GM12878 (cell line): ENCODE results near the gene TDRKH. TPM values are rescaled to one million over a fixed set of nuclear protein-coding genes. Genes with fewer than 3 reads are reported as not detected.

Experiments
- ATAC-seq: fragments of 200-7000 bp; cut with Tn5 transposase; 3 replicates; pipeline ENCODE4 v1.9.1; 2020; ENCODE audit warnings: mild to moderate bottlenecking, moderate library complexity
- BruUV-seq: library from RNA; stranded (reverse); fragments of 400-500 nt; replicated peaks from 2 replicates; lab custom pipeline; 2021; lab: Mats Ljungman, UMichigan
- CTCF ChIA-PET: fragments of 300-600 bp; sonication (Branson Sonifier 250); formaldehyde crosslinking; extraction: SDS; loops from one replicate; lab custom pipeline; 2021; ENCODE audit warnings: inconsistent platforms; lab: Yijun Ruan, JAX
- POLR2A ChIA-PET: fragments of 350-600 bp; formaldehyde crosslinking; extraction: SDS; loops from one replicate; lab custom pipeline; 2021; ENCODE audit warnings: inconsistent platforms; lab: Charles Lee
- RAD21 ChIA-PET: fragments of 300-600 bp; sonication (Branson Sonifier 250); formaldehyde crosslinking; loops from one replicate; lab custom pipeline; 2023; ENCODE audit warnings: antibody characterized with exemption; ENCODE audit not compliant: unreplicated experiment; lab: Charles Lee
- SMC1A ChIA-PET: fragments of 300-600 bp; sonication (Branson Sonifier 250); formaldehyde crosslinking; loops from one replicate; lab custom pipeline; 2023; ENCODE audit not compliant: unreplicated experiment, uncharacterized antibody; lab: Charles Lee
- DNase-seq: peaks from one replicate; pipeline ENCODE4 v3.0.0-alpha.2; 2011; ENCODE audit warnings: low read depth, low spot score
- FAIRE-seq: peaks from 3 replicates; lab custom pipeline; 2011; peaks lifted over from hg19 to GRCh38; lab: Jason Lieb, UNC
- H2AFZ ChIP-seq: 2 replicates; pipeline ENCODE4 v1.6.0; 2011; ENCODE audit warnings: low read depth, low read length, control low read depth; ENCODE audit not compliant: control insufficient read depth
- H3K27ac ChIP-seq: 2 replicates; pipeline ENCODE4 v1.5.1; 2011; ENCODE audit warnings: control low read depth; ENCODE audit not compliant: control insufficient read depth, insufficient read depth
- H3K27me3 ChIP-seq, 2 experiments: replicated peaks in 1 of 2; 2 replicates each; pipeline versions ENCODE4 v1.6.0 to v1.6.1; 2011; ENCODE audit warnings: low read length in 1 of 2; ENCODE audit not compliant: control insufficient read depth in 2 of 2, insufficient read depth in 2 of 2
- H3K36me3 ChIP-seq, 2 experiments: 2 replicates each; pipeline ENCODE4 v1.5.1; 2011; ENCODE audit warnings: low read length in 1 of 2; ENCODE audit not compliant: control insufficient read depth in 2 of 2, insufficient read depth in 2 of 2
- H3K4me1 ChIP-seq: 2 replicates; pipeline ENCODE4 v1.6.1; 2011; ENCODE audit warnings: mild to moderate bottlenecking, low read length, moderate library complexity, mixed read lengths; ENCODE audit not compliant: control insufficient read depth, insufficient read depth
- H3K4me2 ChIP-seq: 2 replicates; pipeline ENCODE4 v1.6.0; 2011; ENCODE audit warnings: control low read depth; ENCODE audit not compliant: control insufficient read depth, insufficient read depth
- H3K4me3 ChIP-seq: fragments of 200-600 bp; sonication (generic); 2 replicates; pipeline ENCODE4 v1.5.1; 2016
- H3K79me2 ChIP-seq: 2 replicates; pipeline ENCODE4 v1.6.0; 2011; ENCODE audit warnings: low read length; ENCODE audit not compliant: control insufficient read depth, insufficient read depth
- H3K9ac ChIP-seq: 2 replicates; pipeline ENCODE4 v1.8.0; 2011; ENCODE audit warnings: low read length, control low read depth, mixed read lengths; ENCODE audit not compliant: control insufficient read depth, insufficient read depth
- H3K9me3 ChIP-seq: replicated peaks from 3 replicates; pipeline ENCODE4 v1.5.1; 2011; ENCODE audit warnings: mild to moderate bottlenecking, low read length; ENCODE audit not compliant: control insufficient read depth, insufficient read depth
- H4K20me1 ChIP-seq: 2 replicates; pipeline ENCODE4 v1.6.0; 2011; ENCODE audit not compliant: control insufficient read depth, insufficient read depth
- BACH1 ChIP-seq: fragments of 450-650 bp; IDR thresholded peaks from 2 replicates; pipeline ENCODE4 v1.6.1; 2017; ENCODE audit warnings: mild to moderate bottlenecking, borderline replicate concordance
- HDGF ChIP-seq: fragments of 450-650 bp; IDR thresholded peaks from 2 replicates; pipeline ENCODE4 v1.6.1; 2016; ENCODE audit warnings: antibody characterized with exemption
- JUND ChIP-seq: IDR thresholded peaks from 2 replicates; pipeline ENCODE4 v1.6.1; 2012; ENCODE audit warnings: low read depth, mild to moderate bottlenecking, low read length, improper control_type of control experiment, moderate library complexity
- NBN ChIP-seq: fragments of 450-650 bp; IDR thresholded peaks from 2 replicates; pipeline ENCODE4 v1.6.1; 2016
- NFXL1 ChIP-seq: fragments of 450-650 bp; IDR thresholded peaks from 2 replicates; pipeline ENCODE4 v1.6.1; 2017; ENCODE audit warnings: antibody characterized with exemption, mild to moderate bottlenecking, borderline replicate concordance
- NFYA ChIP-seq: IDR thresholded peaks from 2 replicates; pipeline ENCODE4 v1.6.1; 2011; ENCODE audit warnings: low read depth, mild to moderate bottlenecking, low read length, improper control_type of control experiment, borderline replicate concordance
- NR2C2 ChIP-seq: IDR thresholded peaks from 2 replicates; pipeline ENCODE4 v1.6.1; 2011; ENCODE audit warnings: borderline replicate concordance, low read depth; ENCODE audit not compliant: control insufficient read depth, insufficient read length
- POLR2AphosphoS5 ChIP-seq: IDR thresholded peaks from 2 replicates; pipeline ENCODE4 v1.6.1; 2011; ENCODE audit warnings: mild to moderate bottlenecking, low read length, inconsistent platforms
- RAD21 ChIP-seq: IDR thresholded peaks from 2 replicates; pipeline ENCODE4 v1.6.1; 2011; ENCODE audit warnings: mild to moderate bottlenecking, low read depth, low read length, moderate library complexity; ENCODE audit not compliant: insufficient read depth
- RELB ChIP-seq: fragments of 450-650 bp; IDR thresholded peaks from 2 replicates; pipeline ENCODE4 v1.6.1; 2017; ENCODE audit warnings: low read depth, mild to moderate bottlenecking, moderate library complexity
- SRF ChIP-seq, 2 experiments: IDR thresholded peaks; 2 replicates each; pipeline ENCODE4 v1.6.1; 2011; ENCODE audit warnings: low read depth in 2 of 2, low read length in 2 of 2, mild to moderate bottlenecking in 1 of 2, moderate library complexity in 1 of 2
- TAF1 ChIP-seq: IDR thresholded peaks from 2 replicates; pipeline ENCODE4 v1.6.1; 2011; ENCODE audit warnings: mild to moderate bottlenecking, low read depth, low read length, borderline replicate concordance
- TCF3 ChIP-seq: IDR thresholded peaks from 2 replicates; pipeline ENCODE4 v1.6.1; 2012; ENCODE audit warnings: low read depth, mild to moderate bottlenecking, low read length, borderline replicate concordance; ENCODE audit not compliant: insufficient read depth
- WRNIP1 ChIP-seq: IDR thresholded peaks from 2 replicates; pipeline ENCODE4 v1.6.1; 2011; ENCODE audit warnings: low read depth, low read length, improper control_type of control experiment, borderline replicate concordance
- ZBTB40 ChIP-seq: fragments of 450-650 bp; IDR thresholded peaks from 2 replicates; pipeline ENCODE4 v1.6.1; 2016; ENCODE audit warnings: mild to moderate bottlenecking, moderate library complexity, borderline replicate concordance
- WGBS: methylation state at CpG from one replicate; pipeline ENCODE4 v1.1.6; 2016; ENCODE audit warnings: low lambda C conversion rate; ENCODE audit not compliant: insufficient replicate concordance, insufficient coverage; ENCODE audit errors: missing lambda C conversion rate; 5-methylcytosine and 5-hydroxymethylcytosine counted together
- in situ Hi-C: fragments of 300-500 bp; cut with MboI; formaldehyde crosslinking; loops from 9 replicates; pipeline ENCODE4 v1.14.3; 2018; ENCODE audit warnings: mixed read lengths
- intact Hi-C: fragments of 100-400 bp; cut with micrococcal nuclease; formaldehyde crosslinking; loops from one replicate; pipeline ENCODE4 v1.14.2; 2022; ENCODE audit not compliant: unreplicated experiment
- polyA plus RNA-seq, 11 experiments: library from polyadenylated mRNA; depleted of rRNA in 4 of 11; unstranded in 6 of 11; stranded (reverse) in 5 of 11; fragments of >200 nt; fragmentation: Nextera tagmentation in 4 of 11; fragmentation: Illumina TruSeq in 1 of 11; extraction: Ambion mirVana in 4 of 11; extraction: Trizol in 1 of 11; gene quantifications; 1 replicate in 1 of 11; 2 replicates in 10 of 11; pipeline versions ENCODE4 v1.2.1 to v1.2.3, GENCODE V29; 2011 to 2016; ENCODE audit warnings: inconsistent platforms in 2 of 11, missing spikeins in 2 of 11, low read depth in 1 of 11
- total RNA-seq, 4 experiments: library from RNA; depleted of rRNA in 3 of 4; stranded (reverse); fragments of >200 nt in 3 of 4; fragmentation: Illumina TruSeq in 1 of 4; extraction: Trizol in 1 of 4; gene quantifications; 2 replicates each; pipeline versions ENCODE4 v1.2.1 to v1.2.3, GENCODE V29; 2013 to 2021

Gene TDRKH
- total and polyA plus RNA-seq, 10 of the 15 experiments (the other 5 are each of a cell fraction or from before 2014, with no cell fraction given): 1.3 to 8.4 (median 2.9) TPM

GRCh38 chr1:151839457-151840403, 49.4 kb upstream of the TDRKH start, which contains the start of gene C2CD4D:
C2CD4D (minus strand) TSS chr1:151839820; CDS start chr1:151838989, 831 bp downstream.
- DNase-seq (peak; percentile 9), ATAC-seq (peak; percentile 84), FAIRE-seq (no peak)
- H3K79me2 ChIP-seq: no peaks in the 10 kb centered on the region
- ChIA-PET SMC1A (interaction anchor here (0.7 to 2.1 kb wide), 13 partner anchors 9 to 395 kb away, joined by 3 to 8 read pairs (median 4); partner anchors contain the start of genes THEM4 and THEM5), POLR2A (interaction anchor here (0.6 to 2.0 kb wide), 7 partner anchors 9 to 491 kb away, joined by 3 to 9 read pairs (median 6); partner anchors contain the start of genes RIIAD1 and THEM4), RAD21 (interaction anchor here (0.9 to 2.3 kb wide), 7 partner anchors 19 to 380 kb away, joined by 3 to 10 read pairs (median 4); partner anchors contain the start of gene POGZ), CTCF (interaction anchor here (0.6 to 1.6 kb wide), 11 partner anchors 10 to 683 kb away, joined by 3 to 4 read pairs (median 3); partner anchors contain the start of genes THEM5, TNFAIP8L2 and VPS72)
- H3K27ac ChIP-seq: peak within 1 kb of the TSS; percentile 26; the same call in 1 of the 2 replicates
- intact Hi-C loops (loop anchor here (5.0 to 10.0 kb wide), 2 partner anchors 125 to 147 kb away; partner anchors contain the start of gene CELF3), in situ Hi-C loops (loop anchor here (5.0 to 10.0 kb wide), 3 partner anchors 247 to 545 kb away; no protein-coding TSS in a partner anchor)
- BruUV-seq: no TSS peak
- peak within 1 kb of the TSS; percentile 69 for H2AFZ ChIP-seq
- no peaks in the 10 kb centered on the region for H3K36me3 ChIP-seq
- peaks cover 10% of the 10 kb centered on the region; the same call in 1 of the 2 replicates for H3K4me1 ChIP-seq
- peaks cover 0 to 8% of the 10 kb centered on the region in 2 experiments for H3K27me3 ChIP-seq
- H3K9me3 ChIP-seq: no peaks in the 10 kb centered on the region
- H3K4me2 ChIP-seq: peak within 1 kb of the TSS; percentile 80
- H4K20me1 ChIP-seq: peaks cover 5% of the 10 kb centered on the region; the same call in 1 of the 2 replicates
- peak within 1 kb of the TSS; percentile 42; the same call in 1 of the 2 replicates for H3K4me3 ChIP-seq
- 13% methylated on average over 47 of the region's 47 CpGs for WGBS
- H3K9ac ChIP-seq: peak within 1 kb of the TSS; percentile 15
- 0 out of 2 replicates have a peak, but pooled peaks have one; percentile 76 for TF ChIP-seq WRNIP1
- TF ChIP-seq NFXL1: 0 out of 2 replicates have a peak, but pooled peaks have one; percentile 25
- no peak for TF ChIP-seq TAF1
- peak; percentile 93 for TF ChIP-seq HDGF
- peak; percentile 76 for TF ChIP-seq NBN
- TF ChIP-seq TCF3: no peak
- 0 out of 2 replicates have a peak, but pooled peaks have one; percentile 30 for TF ChIP-seq ZBTB40
- TF ChIP-seq POLR2AphosphoS5: peak; percentile 65
- TF ChIP-seq SRF (IDR thresholded peaks at IDR 0.05; ENCODE audit: low read depth in 2 of 2, low read length in 2 of 2): no peak
- TF ChIP-seq BACH1: peak; percentile 48; the same call in 1 of the 2 replicates
- no peak for TF ChIP-seq RAD21
- no peak for TF ChIP-seq JUND
- peak; percentile 92 for TF ChIP-seq RELB
- no peak for TF ChIP-seq NFYA
- no peak for TF ChIP-seq NR2C2
